Liver (tissue), 9 donors: Measurements from ENCODE around the gene TBC1D5. TPM values are rescaled to one million over a fixed set of nuclear protein-coding genes. Genes with fewer than 3 reads are reported as not detected.

Experiments used
- DNase-seq: peaks from one replicate; pipeline ENCODE4 v3.0.0-alpha.2; 2017; ENCODE audit warnings: low spot score
- H3K27ac ChIP-seq, 2 donors: one replicate each; pipeline ENCODE4 v1.7.0; 2013; ENCODE audit warnings: inconsistent platforms in 2 of 2, low read length in 2 of 2, control low read depth in 1 of 2, low read depth in 1 of 2, mild to moderate bottlenecking in 1 of 2
- H3K27me3 ChIP-seq, 4 donors: one replicate each; pipeline versions ENCODE4 v1.6.1 to v1.7.0; 2013; ENCODE audit warnings: low read length in 3 of 4, inconsistent platforms in 1 of 4, mild to moderate bottlenecking in 1 of 4, moderate library complexity in 1 of 4; ENCODE audit not compliant: control insufficient read depth in 4 of 4, insufficient read depth in 4 of 4
- H3K36me3 ChIP-seq, 4 donors: one replicate each; pipeline versions ENCODE4 v1.6.1 to v1.7.0; 2013; ENCODE audit warnings: low read length in 3 of 4, mild to moderate bottlenecking in 3 of 4, low read depth in 1 of 4, moderate library complexity in 1 of 4; ENCODE audit not compliant: control insufficient read depth in 4 of 4, insufficient read depth in 3 of 4
- H3K4me1 ChIP-seq, 4 donors: one replicate each; pipeline versions ENCODE4 v1.6.1 to v1.7.0; 2013; ENCODE audit warnings: low read length in 3 of 4, mild to moderate bottlenecking in 3 of 4, moderate library complexity in 1 of 4; ENCODE audit not compliant: control insufficient read depth in 4 of 4, insufficient read depth in 4 of 4
- H3K4me3 ChIP-seq, 3 donors: one replicate each; pipeline versions ENCODE4 v1.6.1 to v1.7.0; 2013; ENCODE audit warnings: low read length in 3 of 3, control low read depth in 1 of 3, low read depth in 1 of 3, mild to moderate bottlenecking in 1 of 3
- H3K9ac ChIP-seq, 2 donors: one replicate each; pipeline ENCODE4 v1.7.0; 2013; ENCODE audit warnings: low read length in 2 of 2, mild to moderate bottlenecking in 2 of 2, moderate library complexity in 2 of 2, control low read depth in 1 of 2, low read depth in 1 of 2
- H3K9me3 ChIP-seq, 4 donors: one replicate each; pipeline versions ENCODE4 v1.6.1 to v1.7.0; 2013; ENCODE audit warnings: low read length in 3 of 4; ENCODE audit not compliant: control insufficient read depth in 4 of 4
- FOXA2 ChIP-seq: IDR thresholded peaks from 2 replicates; pipeline ENCODE4 v1.6.1; 2016; ENCODE audit warnings: antibody characterized with exemption
- JUND ChIP-seq, 2 donors: IDR thresholded peaks; 2 replicates each; pipeline ENCODE4 v1.6.1; 2016; ENCODE audit warnings: antibody characterized with exemption in 2 of 2
- MAX ChIP-seq: IDR thresholded peaks from 2 replicates; pipeline ENCODE4 v1.6.1; 2016; ENCODE audit warnings: antibody characterized with exemption
- RAD21 ChIP-seq, 2 donors: IDR thresholded peaks; 2 replicates each; pipeline ENCODE4 v1.6.1; 2016; ENCODE audit warnings: antibody characterized with exemption in 2 of 2, mild to moderate bottlenecking in 2 of 2
- ZBTB33 ChIP-seq: IDR thresholded peaks from 2 replicates; pipeline ENCODE4 v1.6.1; 2016; ENCODE audit warnings: antibody characterized with exemption
- WGBS: extraction: QIAGEN DNeasy Blood & Tissue Kit; methylation state at CpG from one replicate; pipeline ENCODE4 v1.1.7; 2013; 5-methylcytosine and 5-hydroxymethylcytosine counted together
- polyA plus RNA-seq, 2 donors: library from polyadenylated mRNA; stranded (reverse) in 1 of 2; unstranded in 1 of 2; fragments of 200-250 nt in 1 of 2; fragments of >200 nt in 1 of 2; fragmentation: Nextera tagmentation in 1 of 2; extraction: Ambion mirVana in 1 of 2; gene quantifications; one replicate each; pipeline versions ENCODE4 v1.2.1 to v1.2.3, GENCODE V29; 2013 to 2015
- total RNA-seq, 2 donors: library from RNA; depleted of rRNA; stranded (reverse); fragments of >200 nt; gene quantifications; one replicate each; pipeline ENCODE4 v1.2.3, GENCODE V29; 2014
- TF ChIP-seq, protein P1 (sequence below): fragments of 150-350 bp; IDR thresholded peaks from 2 replicates; pipeline ENCODE4 v1.5.1; 2017; ENCODE audit warnings: improper control_type of control experiment, low read depth, low read length; ENCODE audit not compliant: missing input control
- donor health status: healthy.
- donor health status: healthy.
- donor health status: healthy.
- donor health status: healthy.
- donor health status: healthy.

Gene TBC1D5
- total and polyA plus RNA-seq, 4 donors: 9.1 to 45.6 (median 25.6) TPM

DNA sequence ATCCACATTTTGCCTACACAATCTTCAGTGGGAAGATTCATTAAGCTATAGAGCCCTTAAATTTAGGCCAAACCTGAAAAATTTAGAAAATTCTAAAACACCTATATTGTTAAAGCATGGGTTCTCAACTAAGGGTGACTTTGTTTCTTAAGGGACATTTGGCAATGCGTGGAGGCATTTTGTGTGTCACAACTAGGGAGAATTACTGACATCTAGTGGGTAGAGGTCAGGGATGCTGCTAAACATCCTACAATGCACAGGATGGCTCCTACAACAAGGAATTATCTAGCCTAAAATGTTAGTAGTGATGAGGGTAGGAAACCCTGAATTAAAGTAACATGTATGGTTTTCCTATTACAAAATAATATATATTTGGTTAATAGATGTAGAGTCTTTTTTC is 55.8 kb downstream of the TBC1D5 start:
- 83% methylated on average over 1 of the region's 1 CpG for WGBS
- Histone ChIP-seq H3K36me3 (no peaks in the 10 kb centered on the region), H3K4me3 (no peak overlapping the region), H3K9me3 (no peaks in the 10 kb centered on the region), H3K4me1 (no peaks in the 10 kb centered on the region), H3K27me3 (no peaks in the 10 kb centered on the region), H3K9ac (no peak overlapping the region), H3K27ac (no peak overlapping the region)
- DNase-seq: no peak
- TF ChIP-seq RAD21 (IDR thresholded peaks at IDR 0.05) (peak; percentile 60 to 61), MAX (no peak), JUND (IDR thresholded peaks at IDR 0.05) (no peak)
- TF ChIP-seq, protein P1, sequence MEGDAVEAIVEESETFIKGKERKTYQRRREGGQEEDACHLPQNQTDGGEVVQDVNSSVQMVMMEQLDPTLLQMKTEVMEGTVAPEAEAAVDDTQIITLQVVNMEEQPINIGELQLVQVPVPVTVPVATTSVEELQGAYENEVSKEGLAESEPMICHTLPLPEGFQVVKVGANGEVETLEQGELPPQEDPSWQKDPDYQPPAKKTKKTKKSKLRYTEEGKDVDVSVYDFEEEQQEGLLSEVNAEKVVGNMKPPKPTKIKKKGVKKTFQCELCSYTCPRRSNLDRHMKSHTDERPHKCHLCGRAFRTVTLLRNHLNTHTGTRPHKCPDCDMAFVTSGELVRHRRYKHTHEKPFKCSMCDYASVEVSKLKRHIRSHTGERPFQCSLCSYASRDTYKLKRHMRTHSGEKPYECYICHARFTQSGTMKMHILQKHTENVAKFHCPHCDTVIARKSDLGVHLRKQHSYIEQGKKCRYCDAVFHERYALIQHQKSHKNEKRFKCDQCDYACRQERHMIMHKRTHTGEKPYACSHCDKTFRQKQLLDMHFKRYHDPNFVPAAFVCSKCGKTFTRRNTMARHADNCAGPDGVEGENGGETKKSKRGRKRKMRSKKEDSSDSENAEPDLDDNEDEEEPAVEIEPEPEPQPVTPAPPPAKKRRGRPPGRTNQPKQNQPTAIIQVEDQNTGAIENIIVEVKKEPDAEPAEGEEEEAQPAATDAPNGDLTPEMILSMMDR: peak; percentile 26

- Histone ChIP-seq H3K27ac (no peak overlapping the region), H3K9me3 (no peaks in the 10 kb centered on the region), H3K27me3 (no peaks in the 10 kb centered on the region), H3K9ac (no peak overlapping the region), H3K4me1 (no peaks in the 10 kb centered on the region), H3K4me3 (no peak overlapping the region), H3K36me3 (no peaks in the 10 kb centered on the region)
- 94% methylated on average over 4 of the region's 4 CpGs for WGBS
- TF ChIP-seq FOXA2: no peak
- TF ChIP-seq MAX: no peak
- TF ChIP-seq, protein P1: no peak
- no peak for TF ChIP-seq JUND (IDR thresholded peaks at IDR 0.05)
- DNase-seq: no peak
These were observed 58.8 kb downstream of the TBC1D5 start for GRCh38 chr3:17683542-17684207.

DNA sequence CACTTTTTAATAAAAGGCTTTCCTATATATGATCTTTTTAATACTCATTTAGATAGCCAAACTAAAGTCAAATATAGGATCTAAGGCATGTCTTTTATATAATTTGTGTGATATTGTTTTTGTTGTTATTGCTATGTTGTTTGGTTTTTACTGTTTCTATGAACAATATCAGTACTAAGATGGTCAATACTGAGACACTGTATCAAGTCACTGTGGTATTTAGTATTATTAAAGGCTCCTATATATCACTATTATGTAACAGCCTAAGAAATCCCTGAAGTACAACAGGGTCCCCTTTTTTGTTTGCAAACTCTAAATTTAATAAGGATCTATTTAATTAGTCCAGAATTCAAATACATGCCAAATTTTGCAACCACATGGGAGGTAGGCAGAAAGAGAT is 61.9 kb downstream of the TBC1D5 start:
- Histone ChIP-seq H3K36me3 (no peaks in the 10 kb centered on the region), H3K9me3 (no peaks in the 10 kb centered on the region)

More for the DNA sequence above, 61.9 kb downstream of the TBC1D5 start:
- H3K9ac ChIP-seq: no peak overlapping the region
- no peak overlapping the region for H3K27ac ChIP-seq
- DNase-seq: no peak
- no peaks in the 10 kb centered on the region for H3K27me3 ChIP-seq
- no peak overlapping the region for H3K4me3 ChIP-seq
- no peaks in the 10 kb centered on the region for H3K4me1 ChIP-seq
- TF ChIP-seq FOXA2 (no peak), ZBTB33 (no peak)
